ENCODE results near the gene C15orf62. TPM values are rescaled to one million over a fixed set of nuclear protein-coding genes. Genes with fewer than 3 reads are reported as not detected.

The C15orf62 gene
- total and polyA plus RNA-seq, 2 donors (not counting 1 experiment from before 2014, with no cell fraction given): 0.02 to 0.17 TPM

- Histone ChIP-seq H4K20me1 (ENCODE audit: control insufficient read depth, extremely low read depth, insufficient read depth, low read length) (no peaks in the 10 kb centered on the region), H3K27me3 (ENCODE audit: control insufficient read depth, insufficient read depth, low read length) (no peaks in the 10 kb centered on the region), H3K27ac (ENCODE audit: insufficient read depth, low read length) (no peak overlapping the region), H2AFZ (ENCODE audit: low read length) (no peak overlapping the region), H3K36me3 (ENCODE audit: control insufficient read depth, insufficient read depth, low read length) (no peaks in the 10 kb centered on the region), H3K9me3 (ENCODE audit: control insufficient read depth, insufficient read depth, low read depth, low read length) (no peaks in the 10 kb centered on the region), H3K4me3 (replicated peaks in 1 of 4; ENCODE audit: control extremely low read depth in 1 of 4, insufficient read depth in 1 of 4, low read depth in 3 of 4, low read length in 4 of 4) (no peak overlapping the region), H3K9ac (ENCODE audit: insufficient read depth, low read length) (no peak overlapping the region), H3K4me1 (ENCODE audit: control insufficient read depth, extremely low read depth, insufficient read depth, low read length) (no peaks in the 10 kb centered on the region), H3K4me2 (ENCODE audit: extremely low read depth, insufficient read depth, low read length) (no peak overlapping the region), H3K79me2 (ENCODE audit: control insufficient read depth, insufficient read depth, low read length) (no peaks in the 10 kb centered on the region)
- no peak for DNase-seq (ENCODE audit: low read depth in 2 of 2)
- TF ChIP-seq CTCF (conservative IDR thresholded peaks at IDR 0.05 in 1 of 2, IDR thresholded peaks at IDR 0.05 in 1 of 2; ENCODE audit: low read depth in 1 of 2, low read length in 2 of 2): no peak
- TF ChIP-seq EZH2 (IDR thresholded peaks at IDR 0.05; ENCODE audit: low read length, missing control alignments): no peak
Measured at GRCh38 chr15:40722934-40723333, 46.8 kb upstream of the C15orf62 start.

GRCh38 chr15:40723919-40724318 lies 45.9 kb upstream of the C15orf62 start:
- Histone ChIP-seq H3K9me3 (ENCODE audit: control insufficient read depth, insufficient read depth, low read depth, low read length) (no peaks in the 10 kb centered on the region), H3K79me2 (ENCODE audit: control insufficient read depth, insufficient read depth, low read length) (no peaks in the 10 kb centered on the region), H3K27ac (ENCODE audit: insufficient read depth, low read length) (no peak overlapping the region), H2AFZ (ENCODE audit: low read length) (no peak overlapping the region), H3K9ac (ENCODE audit: insufficient read depth, low read length) (no peak overlapping the region), H3K4me2 (ENCODE audit: extremely low read depth, insufficient read depth, low read length) (no peak overlapping the region), H3K4me3 (replicated peaks in 1 of 4; ENCODE audit: control extremely low read depth in 1 of 4, insufficient read depth in 1 of 4, low read depth in 3 of 4, low read length in 4 of 4) (no peak overlapping the region), H3K36me3 (ENCODE audit: control insufficient read depth, insufficient read depth, low read length) (no peaks in the 10 kb centered on the region), H3K27me3 (ENCODE audit: control insufficient read depth, insufficient read depth, low read length) (no peaks in the 10 kb centered on the region), H4K20me1 (ENCODE audit: control insufficient read depth, extremely low read depth, insufficient read depth, low read length) (no peaks in the 10 kb centered on the region), H3K4me1 (ENCODE audit: control insufficient read depth, extremely low read depth, insufficient read depth, low read length) (no peaks in the 10 kb centered on the region)
- no peak for TF ChIP-seq EZH2 (IDR thresholded peaks at IDR 0.05; ENCODE audit: low read length, missing control alignments)
- no peak for TF ChIP-seq CTCF (conservative IDR thresholded peaks at IDR 0.05 in 1 of 2, IDR thresholded peaks at IDR 0.05 in 1 of 2; ENCODE audit: low read depth in 1 of 2, low read length in 2 of 2)
- no peak for DNase-seq (ENCODE audit: low read depth in 2 of 2)

- no peaks in the 10 kb centered on the region for H3K79me2 ChIP-seq (ENCODE audit: control insufficient read depth, insufficient read depth, low read length)
- H3K27ac ChIP-seq (ENCODE audit: insufficient read depth, low read length): no peak overlapping the region
- H3K4me3 ChIP-seq (replicated peaks in 1 of 4; ENCODE audit: control extremely low read depth in 1 of 4, insufficient read depth in 1 of 4, low read depth in 3 of 4, low read length in 4 of 4): no peak overlapping the region
- H3K27me3 ChIP-seq (ENCODE audit: control insufficient read depth, insufficient read depth, low read length): no peaks in the 10 kb centered on the region
- no peak overlapping the region for H2AFZ ChIP-seq (ENCODE audit: low read length)
- no peak overlapping the region for H3K4me2 ChIP-seq (ENCODE audit: extremely low read depth, insufficient read depth, low read length)
- H4K20me1 ChIP-seq (ENCODE audit: control insufficient read depth, extremely low read depth, insufficient read depth, low read length): no peaks in the 10 kb centered on the region
- no peak for DNase-seq (ENCODE audit: low read depth in 2 of 2)
- TF ChIP-seq EZH2 (IDR thresholded peaks at IDR 0.05; ENCODE audit: low read length, missing control alignments): no peak
- no peak for TF ChIP-seq CTCF (conservative IDR thresholded peaks at IDR 0.05 in 1 of 2, IDR thresholded peaks at IDR 0.05 in 1 of 2; ENCODE audit: low read depth in 1 of 2, low read length in 2 of 2)
- no peaks in the 10 kb centered on the region for H3K4me1 ChIP-seq (ENCODE audit: control insufficient read depth, extremely low read depth, insufficient read depth, low read length)
- peaks cover 2% of the 10 kb centered on the region for H3K36me3 ChIP-seq (ENCODE audit: control insufficient read depth, insufficient read depth, low read length)
- H3K9ac ChIP-seq (ENCODE audit: insufficient read depth, low read length): no peak overlapping the region
- H3K9me3 ChIP-seq (ENCODE audit: control insufficient read depth, insufficient read depth, low read depth, low read length): no peaks in the 10 kb centered on the region
Measured at GRCh38 chr15:40731034-40731433, 38.7 kb upstream of the C15orf62 start.

Measured in fibroblast of lung (primary cell).